Suprapubic skin (tissue), 4 donors: ENCODE data around the gene ZNF668.

Experiments
- POLR2A ChIP-seq, 2 donors: fragments of 450-650 bp; IDR thresholded peaks; one replicate each; pipeline ENCODE4 v1.6.1; 2017; ENCODE audit warnings: antibody characterized with exemption in 2 of 2, mild to moderate bottlenecking in 2 of 2, moderate library complexity in 2 of 2
- POLR2AphosphoS5 ChIP-seq, 3 donors: sonication (generic); formaldehyde crosslinking; IDR thresholded peaks; one replicate each; pipeline ENCODE4 v1.6.1; 2017; ENCODE audit warnings: antibody characterized with exemption in 3 of 3
- TF ChIP-seq, protein P1 (sequence below), 2 donors: fragments of 200-600 bp in 1 of 2; fragments of 450-650 bp in 1 of 2; sonication (generic) in 1 of 2; IDR thresholded peaks; one replicate each; pipeline ENCODE4 v1.5.1; 2016 to 2019; ENCODE audit warnings: antibody characterized with exemption in 2 of 2, mild to moderate bottlenecking in 1 of 2, moderate library complexity in 1 of 2

DNA sequence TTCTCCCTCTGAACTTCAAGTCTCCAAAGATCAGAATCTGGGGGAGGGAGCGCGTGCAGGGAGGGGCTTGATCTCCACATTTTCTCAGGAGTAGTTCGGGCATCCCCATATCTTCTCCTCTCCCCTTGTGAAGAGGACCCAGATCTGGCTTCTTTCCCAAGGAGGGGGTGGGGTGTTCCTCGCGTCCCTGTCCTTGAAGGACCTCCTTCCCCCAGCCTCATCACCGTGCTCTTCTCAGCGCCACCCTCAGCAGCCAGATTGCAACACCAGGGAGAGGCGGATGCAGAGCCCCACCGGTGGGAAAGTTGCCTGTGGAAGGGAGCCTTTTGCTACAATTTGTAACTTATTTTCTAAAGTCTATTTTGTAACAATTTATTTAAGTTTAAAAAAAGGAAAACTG is 9.0 kb upstream of the ZNF668 start:
- TF ChIP-seq, protein P1, sequence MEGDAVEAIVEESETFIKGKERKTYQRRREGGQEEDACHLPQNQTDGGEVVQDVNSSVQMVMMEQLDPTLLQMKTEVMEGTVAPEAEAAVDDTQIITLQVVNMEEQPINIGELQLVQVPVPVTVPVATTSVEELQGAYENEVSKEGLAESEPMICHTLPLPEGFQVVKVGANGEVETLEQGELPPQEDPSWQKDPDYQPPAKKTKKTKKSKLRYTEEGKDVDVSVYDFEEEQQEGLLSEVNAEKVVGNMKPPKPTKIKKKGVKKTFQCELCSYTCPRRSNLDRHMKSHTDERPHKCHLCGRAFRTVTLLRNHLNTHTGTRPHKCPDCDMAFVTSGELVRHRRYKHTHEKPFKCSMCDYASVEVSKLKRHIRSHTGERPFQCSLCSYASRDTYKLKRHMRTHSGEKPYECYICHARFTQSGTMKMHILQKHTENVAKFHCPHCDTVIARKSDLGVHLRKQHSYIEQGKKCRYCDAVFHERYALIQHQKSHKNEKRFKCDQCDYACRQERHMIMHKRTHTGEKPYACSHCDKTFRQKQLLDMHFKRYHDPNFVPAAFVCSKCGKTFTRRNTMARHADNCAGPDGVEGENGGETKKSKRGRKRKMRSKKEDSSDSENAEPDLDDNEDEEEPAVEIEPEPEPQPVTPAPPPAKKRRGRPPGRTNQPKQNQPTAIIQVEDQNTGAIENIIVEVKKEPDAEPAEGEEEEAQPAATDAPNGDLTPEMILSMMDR (IDR thresholded peaks at IDR 0.05): no peak
- TF ChIP-seq POLR2AphosphoS5 (IDR thresholded peaks at IDR 0.05) (no peak), POLR2A (IDR thresholded peaks at IDR 0.05) (no peak)
